Loucy (cell line): ENCODE results near the gene S100Z.
"Not testable (repeated sequence)": the region's sequence is repeated elsewhere in the genome, so short reads cannot be mapped to it uniquely, and the experiment has no call there.

Experiments used
- CTCF ChIP-seq: fragments of 200-600 bp; sonication (generic); conservative IDR thresholded peaks from 2 replicates; pipeline ENCODE4 v1.5.1; 2014; ENCODE audit warnings: mild to moderate bottlenecking, antibody characterized with exemption, low read length
- EZH2phosphoT487 ChIP-seq: fragments of 200-600 bp; IDR thresholded peaks from 2 replicates; pipeline ENCODE4 v1.6.1; 2018; ENCODE audit warnings: antibody characterized with exemption, mild to moderate bottlenecking, moderate library complexity, borderline replicate concordance

- not testable (repeated sequence) for TF ChIP-seq EZH2phosphoT487, CTCF
These were observed 23.4 kb upstream of the S100Z start for GRCh38 chr5:76826416-76826815.
